HL-60 (cell line): ENCODE measurements around the gene CLEC20A.

Source experiments
- CTCF ChIP-seq: IDR thresholded peaks from one replicate; pipeline ENCODE4 v1.5.1; 2011; ENCODE audit warnings: low read length, control low read depth, inconsistent platforms; ENCODE audit not compliant: insufficient read depth
- REST ChIP-seq: IDR thresholded peaks from 2 replicates; pipeline ENCODE4 v1.6.1; 2012; ENCODE audit warnings: low read depth; ENCODE audit not compliant: insufficient replicate concordance

- TF ChIP-seq REST: no peak
- no peak for TF ChIP-seq CTCF
Observed at GRCh38 chr1:178510155-178510554, 13.4 kb upstream of the CLEC20A start.
